Hypothalamus (tissue), 51 donors: ENCODE results near the gene MYO1D.
"Not testable (repeated sequence)": the region's sequence is repeated elsewhere in the genome, so short reads cannot be mapped to it uniquely, and the experiment has no call there.

Experiments used
- DNase-seq, 51 donors: peaks; one replicate each; lab custom pipeline; 2025; lab: John Stamatoyannopoulos, UW

Gene MYO1D

DNA sequence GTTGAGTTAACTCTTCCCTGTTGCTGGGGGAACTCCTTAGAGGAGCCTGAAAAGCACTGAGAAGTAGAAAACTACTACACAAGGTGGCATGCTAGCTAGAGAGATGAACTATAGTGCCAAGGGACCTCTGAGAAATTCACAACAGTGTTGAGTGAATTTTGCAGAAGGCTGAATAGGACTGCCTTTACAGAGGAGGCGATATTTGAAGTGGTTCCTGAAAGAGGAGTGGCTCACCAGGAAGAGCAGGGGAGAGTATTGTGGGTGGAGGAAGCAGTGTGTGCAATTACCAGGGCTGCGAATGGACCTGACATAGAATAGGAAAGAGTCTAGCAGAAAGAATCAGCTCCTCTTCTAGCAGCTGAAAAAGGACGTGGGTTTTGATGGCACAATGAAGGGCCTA lies 323.8 kb downstream of the MYO1D start:
- DNase-seq = no peak

DNA sequence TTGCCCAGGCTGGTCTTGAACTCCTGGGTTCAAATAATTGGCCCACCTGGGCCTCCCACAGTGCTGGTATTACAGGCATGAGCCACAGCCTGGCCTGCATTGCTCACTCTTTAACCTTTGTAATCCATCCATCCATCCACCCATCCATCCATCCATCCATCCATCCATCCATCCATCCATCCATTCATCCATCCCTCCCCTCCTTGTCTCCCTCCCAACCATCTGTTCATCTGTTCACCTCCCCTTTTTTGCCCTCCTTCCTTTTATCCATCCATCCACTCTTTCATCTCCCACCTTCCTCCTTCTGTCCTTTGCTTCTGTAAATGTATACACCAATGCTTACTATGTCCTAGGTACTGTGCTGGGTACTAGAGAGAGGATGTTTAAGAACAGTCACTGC lies 324.6 kb downstream of the MYO1D start:
- no peak for DNase-seq

DNA sequence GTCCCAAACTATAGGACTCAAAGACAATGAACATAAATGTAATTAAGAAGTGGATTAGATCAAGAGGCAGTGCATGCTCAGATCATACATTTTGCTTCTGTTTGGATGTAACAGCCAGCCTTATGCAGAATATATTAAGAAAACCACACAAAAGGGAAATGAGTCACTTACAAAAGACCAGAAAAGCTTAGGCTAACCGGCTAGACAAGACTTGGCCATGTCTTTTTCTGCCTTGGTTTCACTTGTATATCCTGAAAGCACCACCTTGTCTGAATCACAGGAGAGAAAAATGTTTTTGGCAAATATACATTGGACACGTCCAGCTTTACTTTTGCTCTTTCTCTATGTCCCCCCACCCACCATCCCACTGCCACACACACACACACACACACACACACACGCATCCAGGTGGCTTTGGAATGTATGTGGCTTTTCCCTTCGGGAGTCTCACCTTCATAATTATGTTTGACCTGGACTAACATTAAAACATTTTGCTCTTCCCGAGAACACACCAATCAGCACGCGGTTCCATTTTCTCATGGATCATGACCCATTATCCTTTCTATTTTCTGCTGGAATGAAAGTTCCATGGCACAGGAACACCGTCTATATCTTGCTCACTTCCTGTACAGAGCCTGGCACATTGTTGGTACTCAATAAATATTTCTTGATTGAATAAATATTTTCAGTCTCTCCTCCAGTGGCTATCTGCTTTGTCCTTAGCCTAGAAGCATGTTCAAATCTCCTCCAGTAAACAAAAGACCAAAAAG lies 325.6 kb downstream of the MYO1D start:
- no peak for DNase-seq

- no peak for DNase-seq
These were observed 327.4 kb downstream of the MYO1D start for GRCh38 chr17:32549559-32549958.

DNA sequence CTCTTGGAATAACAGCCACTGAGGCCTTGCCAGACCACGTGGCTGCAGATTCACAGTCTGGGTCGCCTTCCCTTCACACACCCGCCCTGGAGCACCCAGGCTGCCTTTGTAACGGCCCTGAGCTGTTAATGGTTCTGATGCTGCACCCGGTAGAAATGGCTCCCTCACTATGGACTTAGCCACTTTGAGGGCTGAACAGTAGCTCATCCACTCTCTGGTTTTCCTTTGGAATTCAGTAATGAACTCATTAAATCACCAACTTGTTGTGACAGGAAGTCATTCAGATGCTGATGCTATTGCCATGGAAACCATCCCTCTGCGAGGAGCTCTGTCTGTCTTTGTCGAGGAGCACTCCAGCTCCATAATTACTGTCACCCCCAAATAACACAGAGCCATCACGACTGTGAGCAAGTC lies 330.9 kb downstream of the MYO1D start:
- peak in 47 of 51 donors; percentile 5 to 85 (median 42) for DNase-seq

DNA sequence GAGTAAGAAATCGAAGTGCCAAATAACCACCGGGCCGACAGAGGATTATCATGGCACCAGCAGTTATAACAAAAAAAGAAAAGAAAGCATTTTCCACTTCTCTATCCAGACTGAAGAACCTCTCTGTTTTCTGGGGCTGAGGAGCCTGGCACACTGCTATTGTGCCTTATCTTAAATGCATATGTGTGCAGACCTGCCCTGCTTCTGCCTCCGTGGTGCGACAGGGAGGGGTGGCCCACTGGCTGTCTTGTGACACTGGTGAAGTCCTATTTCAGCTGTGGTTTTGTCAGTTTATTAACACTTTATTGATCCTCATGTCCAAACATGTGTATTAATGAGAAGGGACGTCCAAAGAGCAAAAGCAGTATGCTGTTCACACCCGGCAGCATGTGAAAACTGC lies 334.7 kb downstream of the MYO1D start:
- no peak for DNase-seq

DNA sequence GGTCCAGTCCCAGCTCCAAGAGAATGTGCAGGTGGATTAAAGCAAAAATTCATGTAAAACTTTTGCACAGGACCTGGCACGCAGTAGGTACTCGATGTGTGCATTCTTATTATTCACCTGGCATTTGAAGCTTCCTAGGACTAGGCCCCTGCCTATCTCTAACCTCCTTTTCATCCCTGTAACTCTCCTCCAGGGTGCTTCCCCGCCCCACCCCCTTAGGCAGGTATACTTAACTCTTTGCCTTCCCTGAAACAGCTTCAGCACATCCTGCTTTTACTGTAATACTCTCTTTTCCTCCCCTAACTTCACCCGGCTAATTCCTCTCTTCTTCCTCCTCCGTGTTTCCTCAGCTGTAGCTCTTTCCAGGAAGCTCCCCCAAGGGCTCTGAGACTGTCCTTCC lies 335.3 kb downstream of the MYO1D start:
- no peak for DNase-seq

DNA sequence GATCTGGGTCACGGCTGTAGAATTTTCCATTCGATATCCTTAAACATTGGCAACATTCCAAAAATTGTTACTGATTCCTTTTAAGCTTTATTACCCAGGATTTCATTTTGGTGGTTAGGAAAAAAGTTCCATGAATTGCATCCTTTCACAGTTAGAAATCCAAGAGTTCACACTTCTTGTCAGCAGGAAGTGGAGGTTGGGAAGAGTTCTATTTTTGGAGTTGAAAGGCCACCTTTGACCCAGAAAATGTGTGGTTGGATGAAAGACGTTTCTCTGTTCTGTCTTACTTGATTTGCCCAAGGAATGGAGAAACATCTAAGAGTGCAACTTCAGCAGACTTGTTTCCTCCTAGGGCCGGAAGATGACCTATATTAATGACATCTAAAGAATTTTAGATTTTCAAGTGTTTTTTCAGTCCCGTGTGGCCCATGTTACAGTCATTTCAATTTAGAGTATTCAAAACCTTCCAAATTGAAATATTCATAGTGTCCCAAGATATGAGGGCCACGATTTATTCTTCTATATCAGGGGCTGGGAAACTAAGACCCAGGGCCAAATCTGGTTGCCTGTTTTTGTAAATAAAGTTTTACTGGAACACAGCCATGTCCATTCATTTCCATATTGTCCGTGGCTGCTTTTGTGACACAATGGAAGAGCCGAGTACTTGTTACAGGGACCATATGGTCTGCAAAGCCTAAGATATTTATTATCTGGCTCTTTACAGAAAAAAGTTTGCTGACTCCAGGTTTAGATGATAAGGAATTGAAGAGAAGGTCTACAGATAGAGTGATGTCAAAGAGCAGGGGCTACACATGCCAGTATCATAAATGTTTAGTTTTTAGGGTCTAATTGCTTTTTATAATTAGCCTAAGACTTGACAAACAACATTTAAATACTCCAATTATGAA lies 339.9 kb downstream of the MYO1D start:
- DNase-seq = no peak

- no peak for DNase-seq
These were observed 343.6 kb downstream of the MYO1D start for GRCh38 chr17:32533296-32533695.

GRCh38 chr17:32529604-32530003 lies 347.3 kb downstream of the MYO1D start:
- DNase-seq = peak in 1 of 51 donors; percentile 27

DNA sequence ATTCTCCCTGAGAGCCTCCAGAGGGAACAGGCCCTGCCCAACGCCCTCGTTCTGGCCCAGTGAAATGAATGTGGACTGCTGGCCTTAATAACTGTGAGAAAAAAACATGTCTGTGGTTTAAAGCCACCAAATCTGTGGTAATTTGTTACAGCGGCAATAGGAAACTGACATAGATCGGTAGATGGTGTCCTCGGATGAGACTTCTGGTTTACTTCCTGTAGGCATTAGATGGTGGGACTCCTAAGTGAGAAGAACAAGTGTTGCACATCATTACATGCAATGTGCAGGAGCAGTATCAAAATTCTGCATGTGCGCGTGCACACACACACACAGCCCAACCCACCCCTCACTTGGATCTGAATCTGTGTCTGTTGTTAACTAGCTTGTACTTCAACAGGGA lies 348.1 kb downstream of the MYO1D start:
- DNase-seq = no peak

GRCh38 chr17:32527146-32527545 lies 349.8 kb downstream of the MYO1D start:
- no peak for DNase-seq

DNA sequence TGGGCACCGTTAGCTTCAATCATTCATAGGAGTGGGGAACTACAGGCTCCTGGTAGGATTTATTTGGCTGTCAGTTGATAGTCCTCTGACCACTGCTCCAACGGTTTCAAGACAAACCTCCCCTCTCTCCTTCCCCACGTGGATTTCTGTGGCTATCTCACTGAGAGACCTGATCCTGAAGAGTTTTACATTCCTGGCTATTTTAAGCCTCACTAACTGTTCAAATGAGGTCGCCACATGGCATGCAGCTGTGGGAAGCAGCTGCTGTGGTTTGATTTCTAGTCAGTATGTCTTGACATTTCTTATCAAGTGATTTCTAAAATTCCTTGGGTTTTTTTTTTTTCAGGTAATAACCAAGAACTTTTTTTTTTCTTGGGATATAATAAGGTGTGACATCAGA lies 351.8 kb downstream of the MYO1D start:
- no peak for DNase-seq

DNA sequence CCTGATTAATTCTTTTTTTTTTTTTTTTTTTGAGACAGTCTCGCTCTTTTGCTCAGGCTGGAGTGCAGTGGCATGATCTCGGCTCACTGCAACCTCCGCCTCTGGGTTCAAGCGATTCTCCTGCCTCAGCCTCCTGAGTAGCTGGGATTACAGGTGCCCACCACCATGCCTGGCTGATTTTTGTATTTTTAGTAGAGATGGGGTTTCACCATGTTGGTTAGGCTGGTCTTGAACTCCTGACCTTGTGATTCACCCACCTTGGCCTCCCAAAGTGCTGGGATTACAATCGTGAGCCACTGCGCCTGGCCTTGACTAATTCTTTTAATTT lies 352.4 kb downstream of the MYO1D start:
- DNase-seq = not testable (repeated sequence)

DNA sequence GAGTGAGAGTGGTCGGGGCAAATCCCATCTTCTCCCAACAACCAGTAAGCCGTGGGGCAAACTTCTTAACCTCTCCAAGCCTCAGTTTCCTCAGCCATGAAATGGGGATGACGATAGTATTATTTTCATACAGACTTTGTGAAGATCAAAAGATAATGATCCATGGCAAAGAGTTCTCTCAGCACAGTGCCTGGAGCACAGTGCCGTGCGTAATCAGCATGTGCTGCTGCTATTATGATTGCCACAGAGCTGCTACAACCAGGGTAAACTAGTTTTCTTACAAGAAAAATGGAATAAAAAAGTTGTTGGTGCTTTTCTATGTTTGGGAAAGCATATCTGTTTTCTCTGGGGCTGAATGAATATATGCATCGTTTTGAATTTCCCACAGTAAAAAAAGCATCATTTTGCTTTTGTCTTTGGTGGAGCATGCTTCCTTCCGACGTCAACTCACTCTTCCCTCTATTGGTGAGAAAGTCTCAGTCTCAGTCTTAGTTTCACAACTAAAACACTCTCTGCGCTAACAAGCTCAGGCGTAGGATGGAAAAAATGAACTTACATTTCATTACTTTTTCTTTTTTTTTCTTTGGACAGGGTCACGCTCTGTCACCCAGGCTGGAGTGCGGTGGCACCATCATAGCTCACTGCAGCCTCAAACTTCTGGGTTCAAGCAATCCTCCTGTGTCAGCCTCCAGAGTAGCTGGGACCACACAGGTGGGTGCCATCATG lies 352.9 kb downstream of the MYO1D start:
- DNase-seq = no peak

DNA sequence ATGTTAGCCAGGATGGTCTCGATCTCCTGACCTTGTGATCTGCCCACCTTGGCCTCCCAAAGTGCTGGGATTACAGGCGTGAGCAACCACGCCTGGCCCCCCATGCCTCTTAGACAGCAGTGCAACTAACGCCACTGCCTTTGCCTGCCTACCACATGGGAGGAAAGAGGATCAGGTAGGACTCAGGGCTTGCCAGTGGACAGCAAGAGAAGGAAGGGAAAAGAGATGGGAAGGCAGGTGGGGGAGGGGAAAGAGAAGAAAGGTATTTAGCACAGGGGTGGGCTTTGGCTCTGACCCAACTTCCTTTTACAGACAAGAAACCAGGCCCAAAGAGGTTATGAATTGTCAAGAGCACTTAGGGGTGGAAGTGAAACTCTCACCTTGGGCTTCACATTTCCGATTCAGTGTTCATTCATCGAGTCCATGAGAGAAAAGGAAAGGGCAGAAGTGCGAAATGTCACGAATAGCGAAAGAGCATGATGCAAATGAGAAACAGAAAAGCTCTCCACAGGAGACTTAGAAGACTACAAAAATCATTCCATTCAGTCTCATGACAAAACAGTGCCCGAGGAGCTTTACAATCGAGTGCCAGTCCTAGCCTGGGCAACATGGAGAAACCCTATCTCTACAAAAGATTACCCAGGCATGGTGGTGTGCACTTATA lies 353.8 kb downstream of the MYO1D start:
- no peak for DNase-seq

DNA sequence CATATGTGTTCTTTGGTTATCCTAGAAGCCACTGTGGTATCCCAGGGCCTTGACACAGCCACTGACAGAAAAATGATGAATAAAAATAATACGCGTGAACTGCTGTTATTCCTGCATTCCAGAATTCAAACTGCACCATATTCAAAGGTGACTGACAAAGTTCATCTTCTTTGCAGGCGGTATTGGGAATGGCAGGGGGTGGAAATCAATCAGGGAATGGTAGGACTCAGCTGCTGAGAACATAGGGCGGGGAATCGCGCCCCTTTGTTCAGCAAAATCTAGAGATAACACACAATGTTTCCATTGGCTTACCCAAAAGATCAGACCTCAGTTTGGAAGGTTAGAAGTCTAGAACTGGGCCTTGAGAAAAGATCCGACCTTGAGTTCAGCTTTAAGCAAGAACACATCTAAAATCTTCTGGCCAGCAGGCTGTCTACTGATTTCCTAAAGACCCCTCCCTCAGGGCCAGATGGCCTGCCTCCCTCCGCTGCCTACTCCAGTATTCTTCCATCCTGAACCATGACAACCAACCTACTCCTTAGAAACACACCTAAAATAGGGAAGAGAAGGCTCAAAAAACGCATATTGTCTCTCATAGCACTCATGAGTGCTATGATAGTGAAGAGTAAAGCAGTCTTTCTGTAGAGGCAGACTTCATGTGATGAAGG lies 356.1 kb downstream of the MYO1D start:
- peak in 1 of 51 donors; percentile 11 for DNase-seq

DNA sequence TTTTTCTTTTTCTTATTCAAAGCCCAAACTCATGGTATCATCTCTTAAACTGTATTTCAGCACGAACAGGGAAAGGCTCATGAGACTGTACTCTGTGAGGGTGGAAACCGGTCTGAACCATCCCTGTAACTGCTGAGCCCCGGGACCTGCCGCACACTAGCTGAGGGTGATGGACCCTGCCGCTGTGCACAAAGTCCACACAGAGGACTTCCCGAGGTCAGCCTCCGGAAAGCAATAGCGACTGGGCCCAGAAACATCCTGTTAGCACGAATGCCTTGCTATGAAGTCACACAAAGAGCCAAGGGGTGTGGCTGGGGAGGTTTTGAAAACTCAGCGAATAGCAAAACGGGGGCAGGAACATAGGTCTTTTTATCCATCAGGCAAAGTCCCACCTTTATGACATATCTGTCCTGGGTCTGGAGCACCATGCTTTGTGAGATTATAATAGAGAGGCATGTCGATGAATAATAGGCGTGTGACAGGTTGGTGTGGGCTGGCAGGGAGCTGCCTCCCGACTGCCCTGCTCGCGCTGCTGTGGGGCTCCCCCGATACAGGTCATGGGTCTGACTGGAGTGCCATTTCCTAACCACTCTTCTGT lies 356.7 kb downstream of the MYO1D start:
- DNase-seq = peak in 4 of 51 donors; percentile 12 to 67 (median 38)

DNA sequence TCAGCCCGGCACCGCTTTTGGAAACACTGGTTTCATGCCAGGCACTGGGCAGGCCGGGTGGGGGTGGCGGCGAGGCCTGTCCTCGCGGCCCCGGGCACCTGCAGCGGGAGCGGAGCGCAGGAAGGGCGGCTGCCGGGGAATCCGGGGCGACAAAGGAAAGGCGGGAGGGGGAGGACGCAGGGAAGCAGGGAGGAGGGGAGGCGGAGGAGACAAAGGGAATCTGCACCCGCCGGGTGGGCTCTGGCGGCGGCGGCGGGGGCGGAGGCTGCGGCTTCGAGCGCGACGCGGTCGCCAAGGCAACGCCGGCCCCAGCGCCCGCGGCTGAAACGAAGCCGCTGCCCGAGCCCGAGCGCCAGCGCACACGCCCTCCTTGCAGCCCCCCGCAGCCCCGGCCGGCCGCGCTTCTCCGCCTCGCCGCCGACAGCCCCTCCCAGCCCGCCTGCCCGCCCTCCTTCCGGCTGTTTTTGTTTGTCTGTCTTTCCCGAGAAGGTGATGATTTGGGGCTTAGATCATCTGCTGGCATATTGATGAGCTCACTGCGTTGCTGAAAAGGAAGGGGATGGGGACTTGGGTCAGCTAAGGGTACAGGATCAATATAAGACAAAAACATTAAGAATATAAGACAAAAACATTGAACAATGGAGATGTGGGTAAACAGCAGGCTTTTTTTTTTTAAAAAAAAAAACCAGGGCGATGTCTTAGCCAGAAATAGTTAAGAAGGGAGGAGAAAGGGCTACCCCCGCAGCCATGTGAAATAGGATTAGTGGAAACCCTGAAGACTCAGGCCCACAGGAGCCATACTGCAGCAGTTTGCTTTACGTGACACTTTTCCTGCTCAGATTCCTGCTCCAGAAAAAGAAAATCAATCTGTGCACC lies 357.5 kb downstream of the MYO1D start:
- peak in 22 of 51 donors; percentile 4 to 80 (median 44) for DNase-seq
